H1 (cell line): ENCODE data around the gene ARMC6. TPM values are rescaled to one million over a fixed set of nuclear protein-coding genes. Genes with fewer than 3 reads are reported as not detected.

Source experiments
- CTCF ChIA-PET: fragments of 300-600 bp; sonication (Branson Sonifier 250); formaldehyde crosslinking; loops from one replicate; lab custom pipeline; 2021; ENCODE audit not compliant: partially characterized antibody; lab: Charles Lee
- POLR2A ChIA-PET: fragments of 300-600 bp; sonication (Branson Sonifier 250); formaldehyde crosslinking; loops from one replicate; lab custom pipeline; 2021; ENCODE audit warnings: inconsistent platforms; ENCODE audit not compliant: partially characterized antibody; lab: Charles Lee
- DNase-seq, 2 experiments: peaks; one replicate each; pipeline versions ENCODE4 v3.0.0 to v3.0.0-alpha.2; 2010 to 2022; ENCODE audit warnings: low spot score in 2 of 2, low read depth in 1 of 2, mixed read lengths in 1 of 2
- FAIRE-seq: peaks from 2 replicates; lab custom pipeline; 2011; peaks lifted over from hg19 to GRCh38; lab: Jason Lieb, UNC
- H2AFZ ChIP-seq: 2 replicates; pipeline ENCODE4 v1.8.1; 2012; ENCODE audit warnings: low read length, inconsistent platforms
- H2AK5ac ChIP-seq: 2 replicates; pipeline ENCODE4 v1.6.1; 2013; ENCODE audit warnings: low read depth, low read length
- H2BK120ac ChIP-seq: replicated peaks from 2 replicates; pipeline ENCODE3; 2013; ENCODE audit warnings: low read depth, low read length, inconsistent platforms
- H2BK12ac ChIP-seq: 2 replicates; pipeline ENCODE4 v1.6.1; 2013; ENCODE audit warnings: low read depth, low read length
- H2BK15ac ChIP-seq: 2 replicates; pipeline ENCODE4 v1.6.1; 2013; ENCODE audit warnings: low read length
- H2BK20ac ChIP-seq: 2 replicates; pipeline ENCODE4 v1.6.1; 2013; ENCODE audit warnings: low read length
- H2BK5ac ChIP-seq: 2 replicates; pipeline ENCODE4 v1.6.1; 2013; ENCODE audit warnings: low read depth, low read length
- H3K14ac ChIP-seq: 2 replicates; pipeline ENCODE4 v1.6.1; 2013; ENCODE audit warnings: inconsistent platforms; ENCODE audit not compliant: insufficient read length
- H3K18ac ChIP-seq: 2 replicates; pipeline ENCODE4 v1.6.1; 2013; ENCODE audit warnings: low read length; ENCODE audit errors: extremely low read depth
- H3K23ac ChIP-seq: 2 replicates; pipeline ENCODE4 v1.6.1; 2013; ENCODE audit warnings: inconsistent platforms; ENCODE audit not compliant: insufficient read length
- H3K23me2 ChIP-seq: 2 replicates; pipeline ENCODE4 v1.6.1; 2013; ENCODE audit warnings: low read depth, low read length
- H3K27ac ChIP-seq: 2 replicates; pipeline ENCODE4 v1.6.1; 2011; ENCODE audit warnings: low read depth, low read length, inconsistent platforms
- H3K27me3 ChIP-seq, 4 experiments: replicated peaks in 1 of 4; 1 replicate in 1 of 4; 2 replicates in 3 of 4; pipeline versions ENCODE4 v1.6.1 to v1.8.1; 2011 to 2013; ENCODE audit warnings: low read length in 3 of 4, mild to moderate bottlenecking in 3 of 4, inconsistent platforms in 2 of 4, mixed read lengths in 2 of 4, moderate library complexity in 1 of 4; ENCODE audit not compliant: control insufficient read depth in 3 of 4, insufficient read depth in 3 of 4; ENCODE audit errors: extremely low read depth in 1 of 4
- H3K36me3 ChIP-seq, 4 experiments: 2 replicates each; pipeline versions ENCODE4 v1.6.1 to v1.8.1; 2011 to 2013; ENCODE audit warnings: mild to moderate bottlenecking in 4 of 4, low read length in 3 of 4, moderate library complexity in 2 of 4, control low read depth in 1 of 4, inconsistent platforms in 1 of 4; ENCODE audit not compliant: insufficient read depth in 4 of 4, control insufficient read depth in 2 of 4
- H3K4ac ChIP-seq: replicated peaks from 2 replicates; pipeline ENCODE3; 2013; ENCODE audit warnings: low read length, low read depth, mixed read lengths, inconsistent platforms; ENCODE audit not compliant: insufficient read length
- H3K4me1 ChIP-seq, 4 experiments: replicated peaks in 1 of 4; 1 replicate in 1 of 4; 2 replicates in 3 of 4; pipeline versions ENCODE4 v1.6.1 to v1.8.1; 2011 to 2013; ENCODE audit warnings: low read length in 3 of 4, inconsistent platforms in 2 of 4, mixed read lengths in 1 of 4; ENCODE audit not compliant: insufficient read depth in 4 of 4, control insufficient read depth in 3 of 4
- H3K4me2 ChIP-seq, 2 experiments: 2 replicates each; pipeline versions ENCODE4 v1.6.1 to v1.8.1; 2011 to 2013; ENCODE audit warnings: low read depth in 2 of 2, low read length in 2 of 2, control low read depth in 1 of 2, inconsistent platforms in 1 of 2, mild to moderate bottlenecking in 1 of 2; ENCODE audit not compliant: insufficient read depth in 1 of 2
- H3K4me3 ChIP-seq, 4 experiments: fragments of 200-600, 300-600 bp in 1 of 4; sonication (generic), shearing (Covaris generic), sonication (Bioruptor Twin) in 1 of 4; 2 replicates each; pipeline versions ENCODE4 v1.5.1 to v1.8.1; 2011 to 2016; ENCODE audit warnings: low read length in 4 of 4, low read depth in 3 of 4, control low read depth in 2 of 4, inconsistent platforms in 2 of 4, mild to moderate bottlenecking in 2 of 4, mixed read lengths in 1 of 4, moderate library complexity in 1 of 4; ENCODE audit not compliant: insufficient read depth in 2 of 4; ENCODE audit errors: extremely low read depth in 1 of 4
- H3K56ac ChIP-seq: replicated peaks from 2 replicates; pipeline ENCODE3; 2013; ENCODE audit warnings: low read depth, mild to moderate bottlenecking, mixed read lengths, low read length, inconsistent platforms; ENCODE audit not compliant: insufficient read length
- H3K79me1 ChIP-seq: 2 replicates; pipeline ENCODE4 v1.6.1; 2013; ENCODE audit warnings: low read depth, low read length, control low read depth
- H3K79me2 ChIP-seq, 2 experiments: 2 replicates each; pipeline versions ENCODE4 v1.6.1 to v1.8.1; 2012 to 2013; ENCODE audit warnings: low read length in 2 of 2, mild to moderate bottlenecking in 2 of 2, inconsistent platforms in 1 of 2; ENCODE audit not compliant: insufficient read depth in 2 of 2, control insufficient read depth in 1 of 2
- H3K9ac ChIP-seq, 4 experiments: replicated peaks in 1 of 4; 1 replicate in 1 of 4; 2 replicates in 3 of 4; pipeline versions ENCODE4 v1.6.1 to v1.8.1; 2011 to 2013; ENCODE audit warnings: low read depth in 3 of 4, low read length in 3 of 4, control low read depth in 2 of 4, mild to moderate bottlenecking in 2 of 4, moderate library complexity in 2 of 4, inconsistent platforms in 1 of 4; ENCODE audit errors: extremely low read depth in 1 of 4
- H3K9me3 ChIP-seq, 2 experiments: 2 replicates each; pipeline versions ENCODE4 v1.6.1 to v1.8.1; 2012 to 2013; ENCODE audit warnings: mild to moderate bottlenecking in 2 of 2, moderate library complexity in 2 of 2, control low read depth in 1 of 2, inconsistent platforms in 1 of 2, low read depth in 1 of 2, low read length in 1 of 2, mixed read lengths in 1 of 2; ENCODE audit not compliant: insufficient read depth in 2 of 2
- H4K20me1 ChIP-seq, 2 experiments: replicated peaks in 1 of 2; 2 replicates each; pipeline versions ENCODE3 to v1.8.1; 2011 to 2013; ENCODE audit warnings: inconsistent platforms in 2 of 2, low read length in 2 of 2, mild to moderate bottlenecking in 1 of 2; ENCODE audit not compliant: insufficient read depth in 2 of 2, control insufficient read depth in 1 of 2
- H4K5ac ChIP-seq: 2 replicates; pipeline ENCODE4 v1.6.1; 2013; ENCODE audit warnings: low read length, low read depth, mixed read lengths, inconsistent platforms; ENCODE audit not compliant: insufficient read length
- H4K8ac ChIP-seq: 2 replicates; pipeline ENCODE4 v1.8.0; 2013; ENCODE audit warnings: mild to moderate bottlenecking, moderate library complexity, low read length, inconsistent platforms; ENCODE audit not compliant: insufficient read depth; ENCODE audit errors: extremely low read depth
- H4K91ac ChIP-seq: replicated peaks from 2 replicates; pipeline ENCODE3; 2013; ENCODE audit warnings: low read length, mixed read lengths, inconsistent platforms; ENCODE audit not compliant: insufficient read length
- ASH2L ChIP-seq: fragments of 200-600, 300-600 bp; sonication (generic); IDR thresholded peaks from one replicate; pipeline ENCODE4 v1.7.1; 2017; ENCODE audit warnings: low read length
- HDAC6 ChIP-seq: IDR thresholded peaks from one replicate; pipeline ENCODE4 v1.7.1; 2012; ENCODE audit warnings: low read depth, mild to moderate bottlenecking, inconsistent platforms, low read length, moderate library complexity
- JUND ChIP-seq: IDR thresholded peaks from 2 replicates; pipeline ENCODE4 v1.6.1; 2011; ENCODE audit warnings: mild to moderate bottlenecking, improper control_type of control experiment, low read length
- PHF8 ChIP-seq: fragments of 200-600 bp; sonication (generic); conservative IDR thresholded peaks from 2 replicates; pipeline ENCODE4 v1.7.1; 2012; ENCODE audit warnings: low read depth, mild to moderate bottlenecking, inconsistent platforms, low read length, moderate library complexity
- POLR2A ChIP-seq, 2 experiments: IDR thresholded peaks; 1 replicate in 1 of 2; 2 replicates in 1 of 2; pipeline ENCODE4 v1.6.1; 2011; ENCODE audit warnings: low read depth in 2 of 2, low read length in 2 of 2, mild to moderate bottlenecking in 2 of 2; ENCODE audit errors: control extremely low read depth in 1 of 2
- POLR2AphosphoS5 ChIP-seq: IDR thresholded peaks from 2 replicates; pipeline ENCODE4 v1.6.1; 2011; ENCODE audit warnings: low read depth, low read length
- RAD21 ChIP-seq, 2 experiments: IDR thresholded peaks in 1 of 2; conservative IDR thresholded peaks in 1 of 2; 2 replicates each; pipeline ENCODE4 v1.6.1; 2011; ENCODE audit warnings: low read depth in 2 of 2, low read length in 2 of 2, improper control_type of control experiment in 1 of 2, inconsistent platforms in 1 of 2, mild to moderate bottlenecking in 1 of 2, moderate library complexity in 1 of 2
- SIN3A ChIP-seq, 2 experiments: IDR thresholded peaks in 1 of 2; conservative IDR thresholded peaks in 1 of 2; 2 replicates each; pipeline ENCODE4 v1.6.1; 2011 to 2012; ENCODE audit warnings: low read length in 2 of 2, improper control_type of control experiment in 1 of 2, low read depth in 1 of 2, mild to moderate bottlenecking in 1 of 2
- SIRT6 ChIP-seq: IDR thresholded peaks from one replicate; pipeline ENCODE4 v1.7.1; 2012; ENCODE audit warnings: low read length, inconsistent platforms
- ZNF274 ChIP-seq: IDR thresholded peaks from 2 replicates; pipeline ENCODE4 v1.7.0; 2012; ENCODE audit warnings: low read length, borderline replicate concordance; ENCODE audit errors: extremely low read depth
- WGBS, 2 experiments: shearing (Covaris generic) in 1 of 2; methylation state at CpG; one replicate each; pipeline versions ENCODE4 v1.1.6 to v1.1.7; 2013 to 2015; ENCODE audit warnings: low lambda C conversion rate in 2 of 2, mixed read lengths in 2 of 2, inconsistent platforms in 1 of 2, low coverage in 1 of 2, missing lambda C conversion rate in 1 of 2; ENCODE audit not compliant: insufficient replicate concordance in 2 of 2, insufficient coverage in 1 of 2, insufficient read length in 1 of 2; ENCODE audit errors: extremely low coverage in 1 of 2, missing lambda C conversion rate in 1 of 2; 5-methylcytosine and 5-hydroxymethylcytosine counted together
- polyA plus RNA-seq, 7 experiments: library from polyadenylated mRNA; depleted of rRNA in 3 of 7; stranded (reverse) in 5 of 7; unstranded in 2 of 7; fragments of >200 nt in 5 of 7; fragments of 200-250 nt in 2 of 7; gene quantifications; 1 replicate in 5 of 7; 2 replicates in 1 of 7; 4 replicates in 1 of 7; pipeline versions ENCODE4 v1.2.1 to v1.2.3, GENCODE V29; 2011 to 2013; ENCODE audit warnings: missing spikeins in 2 of 7, mixed read lengths in 2 of 7
- total RNA-seq: library from RNA; stranded (reverse); fragmentation: NEBNext Ultra II Directional; extraction: Animal tissue kit (Norgen Biotek cat#: 25700); gene quantifications from 2 replicates; pipeline ENCODE4 v1.2.1, GENCODE V29; 2021

ARMC6 gene
- total and polyA plus RNA-seq, 2 of the 8 experiments (the other 6 are each of a cell fraction or from before 2014, with no cell fraction given), result 67.1 to 68.3 TPM

DNA sequence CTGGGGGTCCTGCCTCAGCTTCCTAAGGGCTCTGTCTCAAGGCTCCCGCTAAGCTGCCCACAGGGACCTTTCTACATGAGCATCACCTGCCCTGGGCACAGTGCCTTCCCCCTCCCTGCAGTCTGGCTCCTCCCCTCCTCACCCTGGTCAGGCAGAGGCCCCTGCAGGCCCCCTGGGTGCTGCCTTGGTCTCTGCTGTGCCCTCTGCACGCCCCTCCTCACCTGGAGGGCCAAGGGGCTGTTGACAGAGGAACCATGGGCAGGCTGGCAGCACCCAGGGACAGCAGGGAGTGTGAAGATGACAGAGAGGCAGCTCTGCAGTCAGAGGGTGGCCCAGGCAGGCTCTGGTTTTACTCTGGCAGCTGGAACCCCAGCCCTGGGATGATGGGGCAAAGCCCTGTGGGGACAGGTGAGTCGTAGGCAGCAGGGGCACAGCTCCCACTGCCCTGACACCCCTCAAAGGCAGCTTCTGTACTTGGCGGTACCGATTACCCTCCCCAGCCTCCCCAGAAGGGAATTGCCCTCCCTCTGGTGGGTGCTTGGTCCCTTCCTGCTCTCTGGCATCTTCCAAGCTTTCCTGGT, 43.2 kb upstream of the ARMC6 start:
- Histone ChIP-seq H3K79me2 (no peaks in the 10 kb centered on the region), H4K8ac (no peak overlapping the region), H3K14ac (no peak overlapping the region), H3K27me3 (no peaks in the 10 kb centered on the region), H4K91ac (no peak overlapping the region), H3K23ac (no peak overlapping the region)
- DNase-seq, result no peak
- TF ChIP-seq ASH2L (no peak), RAD21 (IDR thresholded peaks at IDR 0.05 in 1 of 2, conservative IDR thresholded peaks at IDR 0.05 in 1 of 2; ENCODE audit: low read depth in 2 of 2, low read length in 2 of 2) (no peak), SIRT6 (no peak), ZNF274 (no peak), POLR2AphosphoS5 (peak; percentile 45), JUND (no peak), PHF8 (no peak), SIN3A (conservative IDR thresholded peaks at IDR 0.05 in 1 of 2, IDR thresholded peaks at IDR 0.05 in 1 of 2; ENCODE audit: low read depth in 1 of 2, low read length in 2 of 2) (no peak), POLR2A (IDR thresholded peaks at IDR 0.05; ENCODE audit: control extremely low read depth in 1 of 2, low read depth in 2 of 2, low read length in 2 of 2) (peak in 1 of 2 experiments; percentile 31; a peak in 1 of 3 replicates), HDAC6 (no peak)
- TF ChIP-seq, all 59 proteins: peak for 2
- Histone ChIP-seq H3K4me2 (no peak overlapping the region), H3K4me1 (peaks cover 0 to 6% (median 0%) of the 10 kb centered on the region in 4 experiments; a peak in 2 of 7 replicates), H2BK12ac (no peak overlapping the region), H4K20me1 (peaks cover 0 to 8% of the 10 kb centered on the region in 2 experiments), H2BK5ac (no peak overlapping the region), H4K5ac (no peak overlapping the region), H3K23me2 (0 out of 2 replicates have a peak, but pooled peaks cover 1% of the 10 kb centered on the region), H2BK20ac (no peak overlapping the region), H3K4ac (no peak overlapping the region), H3K27ac (no peak overlapping the region), H2AK5ac (no peak overlapping the region), H3K4me3 (no peak overlapping the region), H3K56ac (no peak overlapping the region), H2AFZ (no peak overlapping the region), H3K18ac (no peak overlapping the region), H3K9ac (no peak overlapping the region), H3K36me3 (peaks cover 10 to 31% (median 21%) of the 10 kb centered on the region in 4 experiments), H3K79me1 (0 out of 2 replicates have a peak, but pooled peaks cover 3% of the 10 kb centered on the region), H2BK120ac (no peak overlapping the region), H3K9me3 (no peaks in the 10 kb centered on the region), H2BK15ac (no peak overlapping the region)
- WGBS, 2 experiments, result 85% methylated on average over 5 of the region's 5 CpGs; no CpG with 5 or more reads in 1 of the 2 experiments
- ChIA-PET POLR2A (interaction anchor here (0.5 to 2.3 kb wide), 9 partner anchors 13 to 1479 kb away, joined by 3 to 7 read pairs (median 4); partner anchors contain the start of genes COPE and DDX49), CTCF (interaction anchor here (0.5 to 1.2 kb wide), 4 partner anchors 13 to 187 kb away, joined by 3 read pairs; no protein-coding TSS in a partner anchor)
- FAIRE-seq, result no peak
